Naive thymus-derived CD4-positive, alpha-beta T cell (primary cell): ENCODE results near the gene KRTAP13-3. TPM values are rescaled to one million over a fixed set of nuclear protein-coding genes. Genes with fewer than 3 reads are reported as not detected.

Experiments
- ATAC-seq: fragments of 150-1000 bp; cut with Tn5 transposase; 2 replicates; pipeline ENCODE4 v1.10.0; 2021; ENCODE audit warnings: mild to moderate bottlenecking, moderate library complexity
- CTCF ChIA-PET: fragments of 350-600 bp; sonication (Branson Sonifier 250); formaldehyde crosslinking; loops from one replicate; lab custom pipeline; 2021; ENCODE audit warnings: antibody characterized with exemption; lab: Charles Lee
- POLR2A ChIA-PET: fragments of 350-600 bp; sonication (Branson Sonifier 250); formaldehyde crosslinking; loops from one replicate; lab custom pipeline; 2021; ENCODE audit warnings: antibody characterized with exemption, inconsistent platforms; lab: Charles Lee
- DNase-seq, 9 donors: peaks; one replicate each; pipeline versions ENCODE4 v3.0.0 to v3.0.0-alpha.2; 2020 to 2022; ENCODE audit warnings: mixed read lengths in 1 of 9
- H3K27ac ChIP-seq: one replicate; pipeline ENCODE4 v1.7.0; 2013; ENCODE audit warnings: mild to moderate bottlenecking, low read depth, low read length, moderate library complexity
- H3K27me3 ChIP-seq, 2 donors: one replicate each; pipeline ENCODE4 v1.7.0; 2013; ENCODE audit warnings: low read length in 2 of 2, mild to moderate bottlenecking in 2 of 2, moderate library complexity in 2 of 2; ENCODE audit not compliant: control insufficient read depth in 2 of 2, insufficient read depth in 2 of 2
- H3K36me3 ChIP-seq, 3 experiments: 1 replicate in 2 of 3; 2 replicates in 1 of 3; pipeline ENCODE4 v1.7.0; 2013; ENCODE audit warnings: low read length in 3 of 3, mild to moderate bottlenecking in 3 of 3, moderate library complexity in 1 of 3; ENCODE audit not compliant: insufficient read depth in 3 of 3, control insufficient read depth in 2 of 3
- H3K4me1 ChIP-seq, 2 donors: one replicate each; pipeline ENCODE4 v1.7.0; 2013; ENCODE audit warnings: low read length in 2 of 2, mild to moderate bottlenecking in 2 of 2, moderate library complexity in 1 of 2; ENCODE audit not compliant: control insufficient read depth in 2 of 2, insufficient read depth in 2 of 2
- H3K4me3 ChIP-seq: 2 replicates; pipeline ENCODE4 v1.7.0; 2013; ENCODE audit warnings: mild to moderate bottlenecking, low read length
- H3K9me3 ChIP-seq, 3 experiments: 1 replicate in 2 of 3; 2 replicates in 1 of 3; pipeline ENCODE4 v1.7.0; 2013; ENCODE audit warnings: low read length in 3 of 3; ENCODE audit not compliant: control insufficient read depth in 2 of 3
- H3K27ac Mint-ChIP-seq, 9 donors: one replicate each; pipeline ENCODE4 v1.8.0; 2020 to 2022; ENCODE audit warnings: mixed read lengths in 9 of 9, mild to moderate bottlenecking in 8 of 9, moderate library complexity in 5 of 9, inconsistent platforms in 2 of 9
- H3K27me3 Mint-ChIP-seq, 5 donors: one replicate each; pipeline ENCODE4 v1.8.0; 2021 to 2022; ENCODE audit warnings: mixed read lengths in 5 of 5, mild to moderate bottlenecking in 1 of 5
- H3K36me3 Mint-ChIP-seq, 5 donors: one replicate each; pipeline ENCODE4 v1.8.0; 2020 to 2022; ENCODE audit warnings: mixed read lengths in 5 of 5, mild to moderate bottlenecking in 3 of 5, inconsistent platforms in 1 of 5
- H3K4me1 Mint-ChIP-seq, 7 donors: one replicate each; pipeline ENCODE4 v1.8.0; 2020 to 2022; ENCODE audit warnings: mixed read lengths in 7 of 7, mild to moderate bottlenecking in 3 of 7, inconsistent platforms in 1 of 7
- H3K4me3 Mint-ChIP-seq, 10 donors: one replicate each; pipeline ENCODE4 v1.8.0; 2020 to 2022; ENCODE audit warnings: mild to moderate bottlenecking in 10 of 10, mixed read lengths in 10 of 10, moderate library complexity in 6 of 10, inconsistent platforms in 2 of 10
- H3K9me3 Mint-ChIP-seq, 11 donors: one replicate each; pipeline ENCODE4 v1.8.0; 2020 to 2022; ENCODE audit warnings: mixed read lengths in 11 of 11, mild to moderate bottlenecking in 4 of 11, inconsistent platforms in 1 of 11, moderate library complexity in 1 of 11
- intact Hi-C, 2 donors: fragments of 100-400 bp; cut with micrococcal nuclease; formaldehyde crosslinking; loops; one replicate each; pipeline ENCODE4 v1.15.1; 2023
- polyA plus RNA-seq, 2 donors: library from polyadenylated mRNA; unstranded; fragments of 300-500 nt; fragmentation: Illumina TruSeq; gene quantifications; one replicate each; pipeline ENCODE4 v1.2.3, GENCODE V29; 2021
- total RNA-seq, 6 experiments: library from RNA in 5 of 6; stranded (reverse) in 5 of 6; gene quantifications; 1 replicate in 5 of 6; 2 replicates in 1 of 6; pipeline ENCODE4 v1.2.3 and lab custom pipeline; 2021 to 2026

KRTAP13-3 gene, protein sequence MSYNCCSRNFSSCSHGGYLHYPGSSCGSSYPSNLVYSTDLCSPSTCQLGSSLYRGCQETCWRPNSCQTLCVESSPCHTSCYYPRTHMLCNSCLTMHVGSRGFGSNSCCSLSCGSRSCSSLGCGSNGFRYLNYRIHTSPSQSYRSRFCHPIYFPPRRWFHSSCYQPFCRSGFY
- total RNA-seq = not detected
- polyA plus RNA-seq = not detected
- total RNA-seq (lab: John Stamatoyannopoulos, UW) = not detected

DNA sequence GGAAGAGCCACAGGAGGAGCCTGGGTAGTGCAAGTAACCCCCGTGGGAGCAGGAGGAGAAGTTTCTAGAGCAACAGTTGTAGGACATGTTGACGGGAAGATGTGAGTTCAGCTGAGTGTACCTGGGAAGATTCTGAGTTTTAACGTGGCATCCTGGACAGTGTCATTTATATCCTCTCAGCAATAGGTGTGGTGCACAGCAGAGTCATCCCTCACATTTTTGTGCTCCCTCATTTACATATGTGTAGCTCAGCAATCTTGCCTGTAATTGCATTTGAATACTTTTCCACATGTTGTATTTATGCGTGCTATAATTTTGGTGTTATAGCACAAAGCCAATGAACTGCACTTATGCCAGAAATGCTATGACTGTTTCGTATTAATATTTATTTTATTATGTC, at the start of gene KRTAP13-3:
Gene KRTAP13-3 (minus strand): TSS at position 101 of the 400 bp plus-strand sequence. CDS start 14 bp downstream, at position 87.
- Histone ChIP-seq H3K27me3 (no peaks in the 10 kb centered on the region), H3K4me1 (no peaks in the 10 kb centered on the region), H3K9me3 (no peaks in the 10 kb centered on the region), H3K4me3 (no peak within 1 kb of the TSS), H3K36me3 (no peaks in the 10 kb centered on the region), H3K27ac (no peak within 1 kb of the TSS)
- Mint-ChIP-seq H3K27ac (no peak within 1 kb of the TSS), H3K9me3 (peaks cover 0 to 4% (median 0%) of the 10 kb centered on the region in 11 donors), H3K4me3 (no peak within 1 kb of the TSS), H3K27me3 (peaks cover 0 to 18% (median 4%) of the 10 kb centered on the region in 5 donors), H3K4me1 (no peaks in the 10 kb centered on the region), H3K36me3 (no peaks in the 10 kb centered on the region)
- DNase-seq (no peak), ATAC-seq (no peak)
- intact Hi-C loops = no loop called here
- ChIA-PET CTCF (no interaction called here), POLR2A (no interaction called here)

DNA sequence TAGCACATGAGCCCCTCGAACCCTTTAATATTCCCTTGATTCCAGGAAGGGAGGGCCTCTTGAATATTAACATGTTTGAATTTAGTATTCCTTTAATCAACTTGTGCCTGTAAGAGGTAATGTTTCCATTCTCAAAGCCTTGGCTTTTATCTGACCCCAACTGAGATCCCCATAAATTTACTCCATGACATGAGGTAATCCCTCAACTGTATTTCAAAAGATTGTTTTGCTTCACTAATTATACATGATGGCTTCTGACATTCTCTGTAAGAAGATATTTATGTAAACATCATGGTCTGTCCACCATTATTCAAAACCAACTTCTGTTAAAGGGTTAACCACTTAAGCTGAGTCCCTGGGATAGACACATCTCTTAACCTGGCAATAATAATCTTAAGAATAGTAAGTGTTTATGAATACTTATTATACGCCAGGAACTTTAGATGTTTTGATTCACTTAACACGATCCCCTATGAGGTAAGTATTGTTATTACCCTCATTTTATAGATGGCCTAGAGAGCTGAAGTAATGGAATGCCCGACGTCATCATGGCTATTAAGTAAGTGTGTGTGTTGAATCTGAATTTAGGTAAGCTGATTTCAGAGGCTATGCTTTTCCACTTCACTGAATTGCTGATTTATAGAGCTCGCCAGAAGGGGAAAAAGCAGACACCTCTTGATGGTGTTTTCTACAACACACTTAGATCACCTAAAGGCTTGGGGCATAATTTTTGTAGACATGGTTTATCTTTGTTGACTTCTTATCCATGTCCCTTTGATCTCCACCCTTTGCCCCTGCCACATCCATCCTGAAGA, 43.4 kb upstream of the KRTAP13-3 start:
- Mint-ChIP-seq H3K9me3 (peaks cover 0 to 6% (median 0%) of the 10 kb centered on the region in 11 donors), H3K27ac (no peak overlapping the region), H3K27me3 (peaks cover 0 to 31% (median 13%) of the 10 kb centered on the region in 5 donors), H3K4me1 (no peaks in the 10 kb centered on the region), H3K4me3 (no peak overlapping the region), H3K36me3 (no peaks in the 10 kb centered on the region)
- Histone ChIP-seq H3K27me3 (no peaks in the 10 kb centered on the region), H3K27ac (no peak overlapping the region), H3K4me3 (no peak overlapping the region), H3K4me1 (no peaks in the 10 kb centered on the region), H3K9me3 (no peaks in the 10 kb centered on the region), H3K36me3 (no peaks in the 10 kb centered on the region)
- no peak for DNase-seq
- intact Hi-C loops = no loop called here
- no peak for ATAC-seq
- POLR2A ChIA-PET = no interaction called here
- CTCF ChIA-PET = no interaction called here

DNA sequence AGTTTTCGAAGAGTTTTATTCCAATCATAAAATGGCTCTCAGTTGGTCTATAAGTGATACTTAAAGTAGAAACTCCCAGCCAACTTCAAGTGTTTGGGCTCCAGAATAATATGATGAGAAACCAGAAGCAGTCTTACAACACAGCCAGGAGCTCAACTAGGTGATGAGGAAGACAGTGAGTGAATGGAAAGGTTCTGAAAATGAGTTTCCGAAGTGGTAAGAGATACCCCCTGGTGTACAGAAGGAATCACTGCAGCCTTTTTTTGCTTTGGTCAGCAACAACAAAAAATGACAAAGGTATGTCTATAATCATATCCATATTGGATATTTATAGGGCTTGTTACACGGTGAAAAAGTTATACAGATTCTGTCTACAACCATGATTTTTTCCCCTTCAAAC, 38.0 kb upstream of the KRTAP13-3 start:
- CTCF ChIA-PET = no interaction called here
- no peaks in the 10 kb centered on the region for H3K36me3 Mint-ChIP-seq

DNA sequence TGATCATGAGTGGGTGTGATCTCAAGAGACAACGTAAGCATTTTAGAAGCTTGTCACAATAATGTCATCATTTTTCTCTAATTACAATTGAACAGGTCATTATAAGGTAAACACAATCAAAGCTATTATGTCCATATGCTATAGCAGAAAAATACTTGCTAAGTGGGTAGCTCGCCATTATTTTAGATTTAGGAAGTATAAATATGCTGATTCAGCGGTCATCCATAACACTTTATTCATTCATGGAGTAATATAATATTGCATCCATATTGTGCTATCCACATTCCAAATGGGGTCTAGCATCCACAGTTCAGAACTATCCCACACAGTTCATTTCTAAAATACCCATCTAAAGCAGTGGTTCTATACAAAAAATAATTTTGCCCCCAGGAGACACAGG, 22.8 kb upstream of the KRTAP13-3 start:
- POLR2A ChIA-PET = no interaction called here
- Mint-ChIP-seq H3K27me3 (peaks cover 0 to 32% (median 7%) of the 10 kb centered on the region in 5 donors), H3K9me3 (peaks cover 0 to 9% (median 0%) of the 10 kb centered on the region in 11 donors)

More for the DNA sequence above, 38.0 kb upstream of the KRTAP13-3 start:
- peaks cover 0 to 30% (median 11%) of the 10 kb centered on the region in 5 donors for H3K27me3 Mint-ChIP-seq
- H3K4me1 Mint-ChIP-seq = no peaks in the 10 kb centered on the region
- no peak overlapping the region for H3K4me3 Mint-ChIP-seq
- no peak for DNase-seq
- peaks cover 0 to 5% (median 0%) of the 10 kb centered on the region in 11 donors for H3K9me3 Mint-ChIP-seq
- no peak for ATAC-seq
- intact Hi-C loops = no loop called here
- no peak overlapping the region for H3K4me3 ChIP-seq
- H3K9me3 ChIP-seq = no peaks in the 10 kb centered on the region
- H3K27ac Mint-ChIP-seq = no peak overlapping the region
- H3K27ac ChIP-seq = no peak overlapping the region
- H3K27me3 ChIP-seq = no peaks in the 10 kb centered on the region
- POLR2A ChIA-PET = no interaction called here
- no peaks in the 10 kb centered on the region for H3K36me3 ChIP-seq
- no peaks in the 10 kb centered on the region for H3K4me1 ChIP-seq

GRCh38 chr21:30447056-30447455, 21.3 kb upstream of the KRTAP13-3 start:
- intact Hi-C loops = no loop called here
- Mint-ChIP-seq H3K9me3 (peaks cover 0 to 9% (median 0%) of the 10 kb centered on the region in 11 donors), H3K27me3 (peaks cover 0 to 32% (median 7%) of the 10 kb centered on the region in 5 donors), H3K4me1 (peaks cover 0 to 6% (median 0%) of the 10 kb centered on the region in 7 donors), H3K36me3 (no peaks in the 10 kb centered on the region), H3K4me3 (no peak overlapping the region), H3K27ac (no peak overlapping the region)
- Histone ChIP-seq H3K4me1 (no peaks in the 10 kb centered on the region), H3K36me3 (no peaks in the 10 kb centered on the region), H3K27me3 (no peaks in the 10 kb centered on the region), H3K4me3 (no peak overlapping the region), H3K9me3 (no peaks in the 10 kb centered on the region), H3K27ac (no peak overlapping the region)
- POLR2A ChIA-PET = no interaction called here
- DNase-seq (no peak), ATAC-seq (no peak)
- CTCF ChIA-PET = no interaction called here

More for the DNA sequence above, 22.8 kb upstream of the KRTAP13-3 start:
- no peaks in the 10 kb centered on the region for H3K4me1 ChIP-seq
- Mint-ChIP-seq H3K36me3 (no peaks in the 10 kb centered on the region), H3K4me1 (peaks cover 0 to 6% (median 0%) of the 10 kb centered on the region in 7 donors), H3K27ac (no peak overlapping the region), H3K4me3 (no peak overlapping the region)
- H3K4me3 ChIP-seq = no peak overlapping the region
- ATAC-seq = no peak
- H3K9me3 ChIP-seq = no peaks in the 10 kb centered on the region
- H3K36me3 ChIP-seq = no peaks in the 10 kb centered on the region
- CTCF ChIA-PET = no interaction called here
- no peak for DNase-seq
- H3K27ac ChIP-seq = no peak overlapping the region
- H3K27me3 ChIP-seq = no peaks in the 10 kb centered on the region
- intact Hi-C loops = no loop called here

GRCh38 chr21:30444204-30444603, 18.5 kb upstream of the KRTAP13-3 start:
- Mint-ChIP-seq H3K27me3 (peaks cover 0 to 35% (median 14%) of the 10 kb centered on the region in 5 donors), H3K9me3 (peaks cover 0 to 6% (median 0%) of the 10 kb centered on the region in 11 donors), H3K4me3 (no peak overlapping the region), H3K4me1 (peaks cover 0 to 6% (median 0%) of the 10 kb centered on the region in 7 donors), H3K27ac (no peak overlapping the region), H3K36me3 (no peaks in the 10 kb centered on the region)
- no peaks in the 10 kb centered on the region for H3K27me3 ChIP-seq
- H3K9me3 ChIP-seq = no peaks in the 10 kb centered on the region
- H3K4me3 ChIP-seq = no peak overlapping the region
- ChIA-PET CTCF (no interaction called here), POLR2A (no interaction called here)
- ATAC-seq (no peak), DNase-seq (no peak)
- H3K36me3 ChIP-seq = no peaks in the 10 kb centered on the region
- no peak overlapping the region for H3K27ac ChIP-seq
- intact Hi-C loops = no loop called here
- H3K4me1 ChIP-seq = no peaks in the 10 kb centered on the region
